GM12865 (cell line): Measurements from ENCODE around the gene PITPNM3.
A peak's percentile ranks its signal among the peaks of the same experiment; 100 is the strongest.

ENCODE experiments used
- DNase-seq: peaks from one replicate; pipeline ENCODE4 v3.0.0; 2010; ENCODE audit warnings: low read depth
- H3K4me3 ChIP-seq: 2 replicates; pipeline ENCODE4 v1.5.1; 2011; ENCODE audit warnings: mild to moderate bottlenecking, low read depth, low read length, control low read depth
- TF ChIP-seq, protein P1 (sequence below): IDR thresholded peaks from 2 replicates; pipeline ENCODE4 v1.5.1; 2011; ENCODE audit warnings: low read length, control low read depth, low read depth, inconsistent platforms; ENCODE audit not compliant: insufficient read depth; ENCODE audit errors: missing control alignments

PITPNM3 gene

GRCh38 chr17:6446516-6447100 lies 109.7 kb downstream of the PITPNM3 start:
- DNase-seq = no peak
- no peak overlapping the region for H3K4me3 ChIP-seq
- TF ChIP-seq, protein P1, sequence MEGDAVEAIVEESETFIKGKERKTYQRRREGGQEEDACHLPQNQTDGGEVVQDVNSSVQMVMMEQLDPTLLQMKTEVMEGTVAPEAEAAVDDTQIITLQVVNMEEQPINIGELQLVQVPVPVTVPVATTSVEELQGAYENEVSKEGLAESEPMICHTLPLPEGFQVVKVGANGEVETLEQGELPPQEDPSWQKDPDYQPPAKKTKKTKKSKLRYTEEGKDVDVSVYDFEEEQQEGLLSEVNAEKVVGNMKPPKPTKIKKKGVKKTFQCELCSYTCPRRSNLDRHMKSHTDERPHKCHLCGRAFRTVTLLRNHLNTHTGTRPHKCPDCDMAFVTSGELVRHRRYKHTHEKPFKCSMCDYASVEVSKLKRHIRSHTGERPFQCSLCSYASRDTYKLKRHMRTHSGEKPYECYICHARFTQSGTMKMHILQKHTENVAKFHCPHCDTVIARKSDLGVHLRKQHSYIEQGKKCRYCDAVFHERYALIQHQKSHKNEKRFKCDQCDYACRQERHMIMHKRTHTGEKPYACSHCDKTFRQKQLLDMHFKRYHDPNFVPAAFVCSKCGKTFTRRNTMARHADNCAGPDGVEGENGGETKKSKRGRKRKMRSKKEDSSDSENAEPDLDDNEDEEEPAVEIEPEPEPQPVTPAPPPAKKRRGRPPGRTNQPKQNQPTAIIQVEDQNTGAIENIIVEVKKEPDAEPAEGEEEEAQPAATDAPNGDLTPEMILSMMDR = no peak

DNA sequence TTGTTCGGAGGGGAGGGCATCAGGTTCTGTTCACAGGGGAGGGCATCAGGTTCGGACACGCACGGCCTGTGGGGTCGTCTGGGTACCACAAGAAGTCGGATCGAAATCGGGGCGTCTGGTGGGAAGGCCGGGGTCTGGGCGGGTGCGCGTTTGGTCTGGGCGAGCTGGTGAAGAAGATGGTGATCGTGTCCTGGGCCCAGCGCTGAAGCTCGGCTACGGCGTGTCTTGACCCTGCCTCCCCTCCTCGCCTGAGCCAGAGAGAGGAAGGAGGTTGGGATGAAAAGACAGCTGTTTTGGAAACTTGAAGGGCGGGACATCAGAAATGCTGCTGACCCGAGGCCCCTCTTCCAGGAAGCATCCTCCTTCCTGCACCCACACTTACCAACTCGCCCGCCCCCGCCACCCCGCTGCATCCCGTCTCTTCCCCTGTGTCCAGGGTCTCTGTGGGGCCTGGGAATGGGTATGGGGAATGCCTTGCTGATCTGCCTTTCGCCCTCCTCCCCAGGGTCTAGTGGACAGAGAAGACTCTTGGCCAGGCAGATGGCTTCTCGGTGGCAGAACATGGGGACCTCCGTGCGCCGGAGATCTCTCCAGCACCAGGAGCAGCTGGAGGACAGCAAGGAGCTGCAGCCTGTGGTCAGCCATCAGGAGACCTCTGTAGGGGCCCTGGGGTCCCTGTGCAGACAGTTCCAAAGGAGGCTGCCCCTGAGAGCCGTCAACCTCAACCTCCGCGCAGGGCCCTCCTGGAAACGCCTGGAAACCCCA lies 111.6 kb downstream of the PITPNM3 start:
- DNase-seq = no peak
- peak overlapping the region; percentile 48 for H3K4me3 ChIP-seq
- TF ChIP-seq, protein P1 = no peak

DNA sequence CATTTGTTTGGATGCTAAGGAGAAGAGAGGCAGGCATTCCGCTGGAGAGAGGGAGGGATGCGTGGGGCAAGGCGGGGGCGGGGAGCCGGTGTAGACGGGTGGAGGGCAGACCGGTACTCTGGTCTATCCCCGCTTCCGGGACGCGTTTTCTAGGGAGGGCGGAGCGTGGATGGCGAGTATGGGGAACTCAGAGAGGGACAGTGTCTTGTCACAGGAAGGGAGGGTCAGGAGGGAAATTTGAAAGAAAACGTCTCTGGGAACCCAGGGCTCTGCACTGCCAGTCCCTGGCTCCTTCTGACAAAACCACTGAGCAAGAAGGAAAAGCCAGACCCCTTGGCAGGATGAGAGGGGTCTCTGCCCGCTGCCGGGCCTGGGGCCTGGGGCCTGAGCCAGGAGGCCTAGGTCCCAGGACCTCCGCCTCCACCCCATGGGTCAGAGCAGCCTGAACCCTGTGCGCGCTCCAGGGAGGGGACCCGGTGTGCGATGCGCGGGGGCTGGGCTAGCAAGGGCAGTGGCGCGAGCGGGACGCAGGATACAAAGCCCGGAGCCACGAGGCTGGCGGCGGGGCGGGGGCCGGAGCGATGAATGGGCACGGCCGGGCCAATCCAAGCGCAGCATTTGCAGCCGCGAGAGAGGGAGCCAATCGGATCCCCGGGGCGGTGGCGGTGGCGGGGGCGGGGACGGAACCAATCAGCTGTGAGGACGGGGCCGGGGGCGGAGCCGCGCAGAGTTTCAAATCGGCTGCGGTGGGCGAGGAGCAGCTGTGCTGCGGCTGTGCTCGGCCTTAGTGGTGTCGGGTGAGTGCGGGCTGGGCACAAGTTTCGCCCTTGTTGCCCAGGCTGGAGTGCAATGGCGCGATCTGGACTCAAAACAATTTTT lies 112.4 kb downstream of the PITPNM3 start, which contains the start of gene PIMREG:
PIMREG (plus strand) TSS at position 764 of the 879 bp plus-strand sequence. CDS start 656 bp downstream, outside the sequence.
- peak; percentile 92 for DNase-seq
- H3K4me3 ChIP-seq = peak within 1 kb of the TSS; percentile 67
- TF ChIP-seq, protein P1 = no peak

DNA sequence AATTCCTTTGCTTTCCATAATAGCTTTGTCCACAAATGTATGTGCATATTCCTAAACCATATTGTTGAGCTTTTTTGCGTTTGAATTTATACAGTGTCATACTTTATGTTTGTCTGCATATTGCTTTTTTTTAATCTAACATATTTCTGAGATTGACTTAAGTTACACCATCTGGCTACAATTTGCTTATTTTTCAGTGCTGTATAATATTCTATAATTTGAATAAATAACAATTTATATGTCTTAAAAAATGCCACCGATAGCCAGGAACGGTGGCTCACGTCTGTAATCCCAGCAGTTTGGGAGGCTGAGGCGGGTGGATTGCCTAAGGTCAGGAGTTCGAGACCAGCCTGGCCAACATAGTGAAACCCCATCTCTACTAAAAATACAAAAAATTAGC lies 113.6 kb downstream of the PITPNM3 start:
- H3K4me3 ChIP-seq = no peak overlapping the region
- TF ChIP-seq, protein P1 = no peak
- DNase-seq = no peak

DNA sequence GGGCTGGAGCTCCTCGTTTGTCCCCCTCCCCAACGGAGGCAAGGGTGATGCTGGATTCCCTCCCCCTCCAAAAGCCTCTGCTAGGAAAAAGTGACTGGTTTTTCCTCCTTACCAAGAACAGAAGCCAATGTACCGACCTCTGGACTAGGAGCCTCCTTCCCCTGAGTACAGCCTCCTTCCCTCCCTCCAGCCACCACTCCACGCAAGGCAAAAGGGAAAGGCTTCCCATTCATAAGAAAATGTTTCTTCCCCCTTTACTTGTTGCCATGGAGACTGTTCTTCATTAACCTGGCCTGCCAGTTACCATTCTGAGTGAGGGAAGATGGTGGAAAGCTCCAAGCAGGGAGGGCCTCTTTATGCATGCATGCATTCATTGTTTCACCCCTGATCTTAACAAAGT lies 116.4 kb downstream of the PITPNM3 start:
- TF ChIP-seq, protein P1 = no peak
- no peak overlapping the region for H3K4me3 ChIP-seq
- DNase-seq = no peak

DNA sequence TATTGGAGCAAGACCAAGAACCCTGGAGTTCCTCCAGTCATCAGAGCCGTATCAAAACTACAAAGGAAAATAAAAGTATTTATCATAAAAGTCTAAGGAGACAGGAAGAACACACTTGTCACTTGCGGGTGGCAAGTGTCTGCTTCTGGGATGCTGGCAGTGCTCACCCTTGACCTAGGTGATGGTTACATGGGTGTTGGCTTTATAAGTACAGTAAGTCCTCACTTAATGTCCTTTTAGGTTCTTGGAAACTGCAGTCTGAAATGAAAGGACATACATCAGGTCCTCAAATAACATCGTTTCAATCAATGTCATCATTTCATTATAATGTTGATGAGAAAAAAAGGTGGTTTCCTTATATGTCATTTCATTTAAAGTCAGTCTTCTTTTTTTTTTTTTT lies 118.4 kb downstream of the PITPNM3 start:
- DNase-seq = no peak
- TF ChIP-seq, protein P1 = no peak
- H3K4me3 ChIP-seq = no peak overlapping the region
